Astrocyte of the cerebellum (primary cell): ENCODE measurements around the gene ULBP2.
"Not testable (repeated sequence)": the region's sequence is repeated elsewhere in the genome, so short reads cannot be mapped to it uniquely, and the experiment has no call there.

Source experiments
- DNase-seq: peaks from one replicate; pipeline ENCODE4 v3.0.0-alpha.2; 2011; ENCODE audit warnings: low read depth
- H3K4me3 ChIP-seq: 2 replicates; pipeline ENCODE4 v1.5.1; 2011; ENCODE audit warnings: mild to moderate bottlenecking, low read depth, low read length, moderate library complexity
- in situ Hi-C: cut with HindIII; loops from 2 replicates; pipeline ENCODE4 v1.10.0; 2017; ENCODE audit warnings: low sequenced_read_pairs
- TF ChIP-seq, protein P1 (sequence below): IDR thresholded peaks from 2 replicates; pipeline ENCODE4 v1.5.1; 2012; ENCODE audit warnings: low read length, low read depth, moderate library complexity, mild to moderate bottlenecking; ENCODE audit errors: missing control alignments

ULBP2 gene

DNA sequence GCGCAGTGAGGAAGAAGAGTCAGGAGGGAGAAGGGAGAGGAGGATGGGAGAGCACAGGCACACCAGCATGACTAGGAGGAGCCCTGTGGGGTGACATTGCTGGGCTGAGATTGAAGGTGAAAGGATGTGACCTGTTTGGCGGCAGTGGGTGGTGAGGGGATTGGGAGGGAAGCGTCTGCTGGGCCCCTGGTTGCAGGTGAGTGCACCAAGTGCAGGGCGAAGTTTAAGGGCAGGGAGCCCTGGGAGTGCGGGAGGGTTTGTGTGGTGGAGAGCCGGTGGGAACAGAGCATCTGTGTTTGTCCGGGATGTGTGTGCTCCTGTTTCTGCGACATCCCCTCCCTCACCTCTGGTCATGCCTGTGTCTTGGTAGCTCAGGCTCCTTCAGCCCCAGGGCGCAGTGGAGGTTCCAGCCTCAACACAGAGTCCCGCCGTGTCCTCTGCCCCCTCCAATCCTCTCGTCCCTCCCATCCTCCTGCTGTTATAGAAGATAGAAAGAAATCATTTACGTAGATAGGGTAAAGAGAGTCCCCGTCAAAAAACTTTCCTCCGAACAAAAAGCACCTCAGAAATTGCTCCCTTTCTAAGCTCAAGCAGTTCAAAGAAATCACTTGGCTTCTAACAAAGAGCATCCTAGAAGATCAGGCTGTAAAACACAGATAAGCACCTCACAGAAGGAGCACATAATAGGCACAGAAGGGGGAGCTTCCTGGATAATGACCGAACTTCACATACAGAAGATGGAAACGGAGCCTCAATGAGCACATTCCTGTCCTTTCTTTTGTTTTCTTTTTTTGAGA, 46.9 kb downstream of the ULBP2 start:
- TF ChIP-seq, protein P1, sequence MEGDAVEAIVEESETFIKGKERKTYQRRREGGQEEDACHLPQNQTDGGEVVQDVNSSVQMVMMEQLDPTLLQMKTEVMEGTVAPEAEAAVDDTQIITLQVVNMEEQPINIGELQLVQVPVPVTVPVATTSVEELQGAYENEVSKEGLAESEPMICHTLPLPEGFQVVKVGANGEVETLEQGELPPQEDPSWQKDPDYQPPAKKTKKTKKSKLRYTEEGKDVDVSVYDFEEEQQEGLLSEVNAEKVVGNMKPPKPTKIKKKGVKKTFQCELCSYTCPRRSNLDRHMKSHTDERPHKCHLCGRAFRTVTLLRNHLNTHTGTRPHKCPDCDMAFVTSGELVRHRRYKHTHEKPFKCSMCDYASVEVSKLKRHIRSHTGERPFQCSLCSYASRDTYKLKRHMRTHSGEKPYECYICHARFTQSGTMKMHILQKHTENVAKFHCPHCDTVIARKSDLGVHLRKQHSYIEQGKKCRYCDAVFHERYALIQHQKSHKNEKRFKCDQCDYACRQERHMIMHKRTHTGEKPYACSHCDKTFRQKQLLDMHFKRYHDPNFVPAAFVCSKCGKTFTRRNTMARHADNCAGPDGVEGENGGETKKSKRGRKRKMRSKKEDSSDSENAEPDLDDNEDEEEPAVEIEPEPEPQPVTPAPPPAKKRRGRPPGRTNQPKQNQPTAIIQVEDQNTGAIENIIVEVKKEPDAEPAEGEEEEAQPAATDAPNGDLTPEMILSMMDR = no peak
- H3K4me3 ChIP-seq = no peak overlapping the region
- in situ Hi-C loops = no loop called here
- no peak for DNase-seq

DNA sequence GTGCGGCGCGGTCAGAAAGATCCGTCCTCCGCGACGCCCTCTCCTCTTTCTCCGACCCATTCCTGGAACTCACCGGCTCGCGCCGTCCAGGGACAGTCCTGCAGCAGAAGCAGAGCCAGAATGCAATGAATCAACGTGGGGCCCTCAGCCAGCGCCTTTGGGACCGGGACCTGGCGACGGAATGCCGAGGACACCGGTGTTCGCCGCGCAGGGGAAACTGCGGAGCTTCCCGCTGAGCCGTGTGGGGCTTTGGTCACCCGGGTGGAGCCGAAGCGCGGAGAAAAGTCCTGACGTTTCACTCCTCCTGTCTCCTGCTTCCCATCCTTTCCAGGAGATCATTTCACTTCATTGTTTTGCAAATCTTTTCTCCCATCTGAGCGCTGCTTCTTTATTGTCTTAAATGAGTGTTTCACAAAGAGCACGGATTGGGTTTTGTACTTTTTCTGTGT, 48.4 kb downstream of the ULBP2 start:
- no peak overlapping the region for H3K4me3 ChIP-seq
- no peak for DNase-seq
- in situ Hi-C loops = no loop called here
- TF ChIP-seq, protein P1 = no peak

GRCh38 chr6:149990661-149991471, 49.1 kb downstream of the ULBP2 start:
- H3K4me3 ChIP-seq = peak overlapping the region; percentile 17
- in situ Hi-C loops = no loop called here
- TF ChIP-seq, protein P1 = no peak
- DNase-seq = no peak

GRCh38 chr6:149991472-149991795, 49.6 kb downstream of the ULBP2 start:
- DNase-seq, H3K4me3 ChIP-seq, in situ Hi-C loops: not testable (repeated sequence)

DNA sequence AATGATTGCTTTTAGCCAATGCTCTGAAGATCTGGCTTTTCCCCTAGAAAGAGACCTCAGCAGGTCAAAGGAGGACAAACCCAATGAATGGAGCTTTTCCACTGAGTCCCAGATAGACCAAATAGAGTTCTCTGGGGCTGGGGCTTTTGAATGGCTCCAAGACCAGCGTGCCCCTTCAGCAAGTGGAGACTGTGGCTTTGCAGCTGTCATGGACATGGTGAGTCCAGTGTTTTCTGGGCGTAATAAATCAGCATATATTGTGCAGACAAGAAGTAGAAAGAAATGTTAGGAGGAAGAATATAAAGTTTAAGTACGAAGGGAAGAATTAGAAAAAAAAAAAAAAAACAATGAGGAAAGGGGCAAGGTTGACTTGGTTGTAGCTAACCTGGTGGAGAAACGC, 50.0 kb downstream of the ULBP2 start:
- TF ChIP-seq, protein P1 = no peak
- no peak for DNase-seq
- H3K4me3 ChIP-seq = no peak overlapping the region
- in situ Hi-C loops = no loop called here

- TF ChIP-seq, protein P1 = no peak
- in situ Hi-C loops = no loop called here
- H3K4me3 ChIP-seq = no peak overlapping the region
- DNase-seq = no peak
Measured at GRCh38 chr6:149995235-149995750, 53.5 kb downstream of the ULBP2 start.

- in situ Hi-C loops = no loop called here
- TF ChIP-seq, protein P1 = no peak
- H3K4me3 ChIP-seq = no peak overlapping the region
- no peak for DNase-seq
Measured at GRCh38 chr6:149995971-149996370, 54.2 kb downstream of the ULBP2 start.
